ENCODE measurements around the gene GPN2. TPM values are rescaled to one million over a fixed set of nuclear protein-coding genes. Genes with fewer than 3 reads are reported as not detected.
A peak's percentile ranks its signal among the peaks of the same experiment; 100 is the strongest.

Gene GPN2
- polyA plus RNA-seq, 1 donor (not counting 4 experiments of a cell fraction or from before 2014, with no cell fraction given), result 31.9 TPM

GRCh38 chr1:26932531-26932930, 42.4 kb upstream of the GPN2 start:
- H3K79me2 ChIP-seq (ENCODE audit: control insufficient read depth, insufficient read depth, low read length), result peaks cover 42% of the 10 kb centered on the region
- H3K4me1 ChIP-seq (ENCODE audit: control insufficient read depth, extremely low read depth, insufficient read depth, low read length), result no peaks in the 10 kb centered on the region
- H3K36me3 ChIP-seq (ENCODE audit: control insufficient read depth in 2 of 2, extremely low read depth in 1 of 2, insufficient read depth in 2 of 2, low read length in 2 of 2), result peaks cover 10 to 15% of the 10 kb centered on the region in 2 experiments
- no peaks in the 10 kb centered on the region for H4K20me1 ChIP-seq (ENCODE audit: control insufficient read depth, extremely low read depth, insufficient read depth, low read length)
- dilution Hi-C loops (cut with MboI; ENCODE audit: extremely low pct_ligation_motif_present, low sequenced_read_pairs), result no loop called here
- H3K4me3 ChIP-seq (ENCODE audit: control insufficient read depth in 2 of 3, extremely low read depth in 1 of 3, insufficient read depth in 2 of 3, low read depth in 1 of 3, low read length in 3 of 3), result no peak overlapping the region
- no peaks in the 10 kb centered on the region for H3K27me3 ChIP-seq (ENCODE audit: control insufficient read depth, extremely low read depth, insufficient read depth, low read length)
- H2AFZ ChIP-seq (ENCODE audit: control insufficient read depth, low read length), result no peak overlapping the region
- no peak for FAIRE-seq
- no peak overlapping the region for H3K4me2 ChIP-seq (ENCODE audit: control insufficient read depth, extremely low read depth, insufficient read depth, low read depth, low read length)
- TF ChIP-seq EZH2 (IDR thresholded peaks at IDR 0.05; ENCODE audit: low read length) (no peak), CTCF (optimal IDR thresholded peaks at IDR 0.05 in 1 of 3, IDR thresholded peaks at IDR 0.05 in 1 of 3, conservative IDR thresholded peaks at IDR 0.05 in 1 of 3; ENCODE audit: extremely low read depth in 1 of 3, insufficient read depth in 2 of 3, low read length in 3 of 3) (no peak)
- H3K9me1 ChIP-seq (ENCODE audit: control insufficient read depth, extremely low read depth, insufficient read depth, low read length), result no peaks in the 10 kb centered on the region
- H3K27ac ChIP-seq (ENCODE audit: control insufficient read depth, insufficient read depth, low read length), result no peak overlapping the region
- DNase-seq (ENCODE audit: low read depth, low spot score), result no peak
- H3K9ac ChIP-seq (ENCODE audit: control insufficient read depth, extremely low read depth, insufficient read depth, low read length), result no peak overlapping the region
- H3K9me3 ChIP-seq (ENCODE audit: control insufficient read depth, low read depth, low read length), result no peaks in the 10 kb centered on the region

GRCh38 chr1:26923711-26924110, 33.6 kb upstream of the GPN2 start:
- Histone ChIP-seq H2AFZ (ENCODE audit: control insufficient read depth, low read length) (no peak overlapping the region), H3K4me2 (ENCODE audit: control insufficient read depth, extremely low read depth, insufficient read depth, low read depth, low read length) (peak overlapping the region; percentile 79), H3K9me3 (ENCODE audit: control insufficient read depth, low read depth, low read length) (no peaks in the 10 kb centered on the region), H3K9ac (ENCODE audit: control insufficient read depth, extremely low read depth, insufficient read depth, low read length) (no peak overlapping the region), H3K27me3 (ENCODE audit: control insufficient read depth, extremely low read depth, insufficient read depth, low read length) (no peaks in the 10 kb centered on the region), H4K20me1 (ENCODE audit: control insufficient read depth, extremely low read depth, insufficient read depth, low read length) (peaks cover 4% of the 10 kb centered on the region), H3K9me1 (ENCODE audit: control insufficient read depth, extremely low read depth, insufficient read depth, low read length) (no peaks in the 10 kb centered on the region), H3K4me1 (ENCODE audit: control insufficient read depth, extremely low read depth, insufficient read depth, low read length) (peaks cover 15% of the 10 kb centered on the region), H3K36me3 (ENCODE audit: control insufficient read depth in 2 of 2, extremely low read depth in 1 of 2, insufficient read depth in 2 of 2, low read length in 2 of 2) (peaks cover 16 to 19% of the 10 kb centered on the region in 2 experiments), H3K79me2 (ENCODE audit: control insufficient read depth, insufficient read depth, low read length) (peaks cover 52% of the 10 kb centered on the region), H3K4me3 (ENCODE audit: control insufficient read depth in 2 of 3, extremely low read depth in 1 of 3, insufficient read depth in 2 of 3, low read depth in 1 of 3, low read length in 3 of 3) (no peak overlapping the region), H3K27ac (ENCODE audit: control insufficient read depth, insufficient read depth, low read length) (no peak overlapping the region)
- TF ChIP-seq EZH2 (IDR thresholded peaks at IDR 0.05; ENCODE audit: low read length) (no peak), CTCF (optimal IDR thresholded peaks at IDR 0.05 in 1 of 3, IDR thresholded peaks at IDR 0.05 in 1 of 3, conservative IDR thresholded peaks at IDR 0.05 in 1 of 3; ENCODE audit: extremely low read depth in 1 of 3, insufficient read depth in 2 of 3, low read length in 3 of 3) (no peak)
- DNase-seq (ENCODE audit: low read depth, low spot score) (no peak), FAIRE-seq (no peak)
- dilution Hi-C loops (cut with MboI; ENCODE audit: extremely low pct_ligation_motif_present, low sequenced_read_pairs), result no loop called here

All from keratinocyte (primary cell).